ENCODE data around the gene LIPE.

DNA sequence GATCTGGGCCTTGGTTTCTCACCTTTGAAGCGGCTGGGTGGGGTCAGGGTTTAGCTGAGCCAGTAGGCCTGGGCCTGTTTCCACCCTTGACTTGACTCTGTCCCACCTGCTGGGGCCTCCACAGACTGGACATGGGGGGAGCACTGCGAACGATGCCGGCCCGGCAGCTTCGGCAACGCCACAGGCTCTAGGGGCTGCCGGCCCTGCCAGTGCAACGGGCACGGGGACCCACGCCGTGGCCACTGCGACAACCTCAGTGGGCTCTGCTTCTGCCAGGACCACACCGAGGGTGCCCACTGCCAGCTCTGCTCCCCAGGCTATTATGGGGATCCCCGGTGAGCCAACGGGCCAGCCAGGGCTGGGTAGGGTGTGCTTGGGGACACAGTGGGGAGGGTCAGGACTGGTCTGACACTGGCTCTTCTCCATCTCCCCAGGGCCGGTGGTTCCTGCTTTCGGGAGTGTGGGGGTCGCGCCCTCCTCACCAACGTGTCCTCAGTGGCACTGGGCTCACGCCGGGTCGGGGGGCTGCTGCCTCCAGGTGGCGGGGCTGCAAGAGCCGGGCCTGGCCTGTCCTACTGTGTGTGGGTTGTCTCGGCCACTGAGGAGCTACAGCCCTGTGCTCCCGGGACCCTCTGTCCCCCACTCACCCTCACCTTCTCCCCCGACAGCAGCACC is 73.7 kb downstream of the LIPE start:
- TF ChIP-seq, protein P1, sequence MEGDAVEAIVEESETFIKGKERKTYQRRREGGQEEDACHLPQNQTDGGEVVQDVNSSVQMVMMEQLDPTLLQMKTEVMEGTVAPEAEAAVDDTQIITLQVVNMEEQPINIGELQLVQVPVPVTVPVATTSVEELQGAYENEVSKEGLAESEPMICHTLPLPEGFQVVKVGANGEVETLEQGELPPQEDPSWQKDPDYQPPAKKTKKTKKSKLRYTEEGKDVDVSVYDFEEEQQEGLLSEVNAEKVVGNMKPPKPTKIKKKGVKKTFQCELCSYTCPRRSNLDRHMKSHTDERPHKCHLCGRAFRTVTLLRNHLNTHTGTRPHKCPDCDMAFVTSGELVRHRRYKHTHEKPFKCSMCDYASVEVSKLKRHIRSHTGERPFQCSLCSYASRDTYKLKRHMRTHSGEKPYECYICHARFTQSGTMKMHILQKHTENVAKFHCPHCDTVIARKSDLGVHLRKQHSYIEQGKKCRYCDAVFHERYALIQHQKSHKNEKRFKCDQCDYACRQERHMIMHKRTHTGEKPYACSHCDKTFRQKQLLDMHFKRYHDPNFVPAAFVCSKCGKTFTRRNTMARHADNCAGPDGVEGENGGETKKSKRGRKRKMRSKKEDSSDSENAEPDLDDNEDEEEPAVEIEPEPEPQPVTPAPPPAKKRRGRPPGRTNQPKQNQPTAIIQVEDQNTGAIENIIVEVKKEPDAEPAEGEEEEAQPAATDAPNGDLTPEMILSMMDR (IDR thresholded peaks at IDR 0.05; ENCODE audit: low read depth, low read length, poor library complexity, severe bottlenecking), result no peak
- TF ChIP-seq EZH2phosphoT487 (IDR thresholded peaks at IDR 0.05; ENCODE audit: borderline replicate concordance, low read length), result no peak
